OCI-LY3 (cell line): ENCODE data around the gene TACSTD2.
"Not testable (repeated sequence)": the region's sequence is repeated elsewhere in the genome, so short reads cannot be mapped to it uniquely, and the experiment has no call there.

Experiments used
- H2AFZ ChIP-seq: fragments of 200-600, 300-600 bp; shearing (Covaris generic); 2 replicates; pipeline ENCODE4 v1.6.0; 2014; ENCODE audit warnings: antibody characterized with exemption, low read depth, low read length
- H3K27ac ChIP-seq: fragments of 200-600, 300-600 bp; sonication (generic); 2 replicates; pipeline ENCODE4 v1.5.1; 2014; ENCODE audit warnings: mild to moderate bottlenecking, low read length, moderate library complexity, mixed read lengths
- H3K27me3 ChIP-seq: fragments of 200-600, 300-600 bp; sonication (generic); 2 replicates; pipeline ENCODE4 v1.6.1; 2014; ENCODE audit warnings: low read depth, low read length, mixed read lengths
- H3K36me3 ChIP-seq: fragments of 200-600, 300-600 bp; sonication (generic); replicated peaks from 2 replicates; pipeline ENCODE3; 2014; ENCODE audit warnings: low read depth, low read length, mixed read lengths
- H3K4me1 ChIP-seq: fragments of 300-600, 200-600 bp; sonication (generic); 2 replicates; pipeline ENCODE4 v1.6.1; 2014; ENCODE audit warnings: low read length, mixed read lengths
- H3K4me2 ChIP-seq: fragments of 200-600, 300-600 bp; sonication (generic); 2 replicates; pipeline ENCODE4 v1.6.1; 2014; ENCODE audit warnings: low read length, mixed read lengths
- H3K4me3 ChIP-seq: fragments of 300-600, 200-600 bp; sonication (generic); 2 replicates; pipeline ENCODE4 v1.5.1; 2014; ENCODE audit warnings: antibody characterized with exemption, mild to moderate bottlenecking, low read length, moderate library complexity
- H3K79me2 ChIP-seq: fragments of 300-600, 200-600 bp; shearing (Covaris generic); 2 replicates; pipeline ENCODE4 v1.6.1; 2014; ENCODE audit warnings: mild to moderate bottlenecking, low read length, mixed read lengths
- H3K9ac ChIP-seq: fragments of 300-600, 200-600 bp; shearing (Covaris generic); 2 replicates; pipeline ENCODE4 v1.6.0; 2014; ENCODE audit warnings: mild to moderate bottlenecking, low read length, moderate library complexity
- H3K9me3 ChIP-seq: fragments of 200-600, 300-600 bp; shearing (Covaris generic); 2 replicates; pipeline ENCODE4 v1.6.1; 2014; ENCODE audit warnings: low read length, mixed read lengths; ENCODE audit not compliant: insufficient read depth
- H4K20me1 ChIP-seq: fragments of 200-600, 300-600 bp; sonication (generic); 2 replicates; pipeline ENCODE4 v1.6.1; 2016; ENCODE audit warnings: low read length, mixed read lengths; ENCODE audit not compliant: insufficient read depth
- CTCF ChIP-seq: fragments of 200-600, 300-600 bp; sonication (generic); IDR thresholded peaks from 2 replicates; pipeline ENCODE4 v1.5.1; 2014; ENCODE audit warnings: antibody characterized with exemption, low read length, low read depth
- EZH2phosphoT487 ChIP-seq: fragments of 200-600 bp; shearing (Covaris generic); IDR thresholded peaks from 2 replicates; pipeline ENCODE4 v1.6.1; 2018; ENCODE audit warnings: antibody characterized with exemption, mixed run types, low read depth

The TACSTD2 gene

GRCh38 chr1:58585166-58585565, 8.1 kb upstream of the TACSTD2 start:
- H3K79me2 ChIP-seq = no peaks in the 10 kb centered on the region
- H3K27ac ChIP-seq = no peak overlapping the region
- no peak overlapping the region for H3K9ac ChIP-seq
- H3K9me3 ChIP-seq = no peaks in the 10 kb centered on the region
- no peaks in the 10 kb centered on the region for H3K36me3 ChIP-seq
- H2AFZ ChIP-seq = no peak overlapping the region
- peaks cover 14% of the 10 kb centered on the region for H3K4me1 ChIP-seq
- peaks cover 36% of the 10 kb centered on the region for H3K27me3 ChIP-seq
- H3K4me3 ChIP-seq = no peak overlapping the region
- H4K20me1 ChIP-seq = no peaks in the 10 kb centered on the region
- H3K4me2 ChIP-seq = no peak overlapping the region
- TF ChIP-seq EZH2phosphoT487 (no peak), CTCF (no peak)

DNA sequence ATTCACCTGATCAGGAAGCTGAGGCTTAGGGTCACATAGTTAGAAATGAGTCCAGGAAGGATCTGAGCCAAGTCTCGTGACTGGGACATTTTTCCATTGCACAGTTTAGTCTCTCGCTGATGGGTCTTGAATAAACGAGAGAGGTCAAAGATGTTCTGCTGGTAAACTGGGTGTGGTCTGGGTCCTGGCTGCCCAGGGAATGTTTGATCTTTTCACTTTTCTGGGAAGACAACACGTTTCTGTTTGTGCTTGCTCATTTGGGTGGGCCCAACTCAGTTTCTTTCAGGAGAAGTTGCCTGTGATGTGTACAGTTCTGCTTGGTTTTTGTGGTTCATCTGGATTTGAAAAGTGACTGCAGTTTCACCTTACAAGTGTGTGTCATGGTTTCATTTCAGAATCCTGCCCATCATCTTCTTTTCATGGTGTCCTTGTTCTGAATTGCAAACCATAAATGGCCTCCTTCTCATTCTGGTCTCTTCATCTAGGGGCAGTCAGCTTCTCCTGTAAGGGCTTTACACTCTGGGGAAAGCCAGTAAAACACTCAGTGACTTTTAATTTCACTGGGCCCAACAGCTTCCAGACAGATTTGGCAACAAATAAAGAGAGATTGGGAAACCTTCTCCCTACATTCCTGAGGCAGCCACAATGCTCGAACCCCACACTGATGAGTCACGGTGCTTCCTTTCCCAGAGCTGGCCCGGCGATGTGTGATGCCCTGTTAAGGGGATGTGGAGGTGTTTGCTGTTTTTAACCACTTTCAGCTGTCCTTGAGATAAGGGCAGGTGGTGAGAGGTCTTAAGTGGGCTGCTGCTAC, 7.2 kb upstream of the TACSTD2 start:
- H2AFZ ChIP-seq = no peak overlapping the region
- no peak overlapping the region for H3K27ac ChIP-seq
- H3K27me3 ChIP-seq = peaks cover 36% of the 10 kb centered on the region
- H3K9me3 ChIP-seq = no peaks in the 10 kb centered on the region
- no peaks in the 10 kb centered on the region for H3K79me2 ChIP-seq
- H3K9ac ChIP-seq = no peak overlapping the region
- TF ChIP-seq EZH2phosphoT487 (no peak), CTCF (no peak)
- H3K4me2 ChIP-seq = peak overlapping the region; percentile 14; the same call in 1 of the 2 replicates
- H3K4me1 ChIP-seq = peaks cover 14% of the 10 kb centered on the region
- H3K36me3 ChIP-seq = no peaks in the 10 kb centered on the region
- no peaks in the 10 kb centered on the region for H4K20me1 ChIP-seq
- no peak overlapping the region for H3K4me3 ChIP-seq

GRCh38 chr1:58583496-58583895, 6.4 kb upstream of the TACSTD2 start:
- H2AFZ ChIP-seq = no peak overlapping the region
- no peak for TF ChIP-seq CTCF
- TF ChIP-seq EZH2phosphoT487 = no peak
- H3K4me3 ChIP-seq = no peak overlapping the region
- H3K9ac ChIP-seq = no peak overlapping the region
- H4K20me1 ChIP-seq = no peaks in the 10 kb centered on the region
- no peak overlapping the region for H3K4me2 ChIP-seq
- no peak overlapping the region for H3K27ac ChIP-seq
- H3K27me3 ChIP-seq = peaks cover 36% of the 10 kb centered on the region
- H3K4me1 ChIP-seq = peaks cover 14% of the 10 kb centered on the region
- no peaks in the 10 kb centered on the region for H3K9me3 ChIP-seq
- no peaks in the 10 kb centered on the region for H3K36me3 ChIP-seq
- no peaks in the 10 kb centered on the region for H3K79me2 ChIP-seq

DNA sequence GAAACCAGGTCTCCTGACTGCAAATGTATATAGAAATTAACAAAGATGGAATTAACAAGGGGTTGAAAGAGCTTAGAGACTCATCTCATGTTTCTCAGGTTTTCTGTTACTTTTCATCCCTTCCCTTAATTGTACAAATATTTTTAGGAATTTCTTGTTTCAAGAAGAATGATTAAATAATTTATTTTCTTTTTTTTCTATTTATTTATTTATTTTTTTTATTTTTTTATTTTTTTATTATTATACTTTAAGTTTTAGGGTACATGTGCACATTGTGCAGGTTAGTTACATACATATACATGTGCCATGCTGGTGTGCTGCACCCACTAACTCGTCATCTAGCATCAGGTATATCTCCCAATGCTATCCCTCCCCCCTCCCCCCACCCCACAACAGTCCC, 5.1 kb upstream of the TACSTD2 start:
- not testable (repeated sequence) for H3K79me2 ChIP-seq, H3K36me3 ChIP-seq, H3K9me3 ChIP-seq, H3K4me2 ChIP-seq, H3K27ac ChIP-seq, H3K4me3 ChIP-seq, H4K20me1 ChIP-seq, H3K9ac ChIP-seq, H2AFZ ChIP-seq
- Histone ChIP-seq H3K4me1 (peaks cover 22% of the 10 kb centered on the region), H3K27me3 (peaks cover 41% of the 10 kb centered on the region)
